HG02678 (cell line): Measurements from ENCODE around the gene CHMP4B.

Experiments used
- ATAC-seq: cut with Tn5 transposase; IDR thresholded peaks from one replicate; pipeline ENCODE4 v1.9.1; 2021; ENCODE audit warnings: mild to moderate bottlenecking, moderate library complexity; ENCODE audit not compliant: unreplicated experiment

CHMP4B gene

DNA sequence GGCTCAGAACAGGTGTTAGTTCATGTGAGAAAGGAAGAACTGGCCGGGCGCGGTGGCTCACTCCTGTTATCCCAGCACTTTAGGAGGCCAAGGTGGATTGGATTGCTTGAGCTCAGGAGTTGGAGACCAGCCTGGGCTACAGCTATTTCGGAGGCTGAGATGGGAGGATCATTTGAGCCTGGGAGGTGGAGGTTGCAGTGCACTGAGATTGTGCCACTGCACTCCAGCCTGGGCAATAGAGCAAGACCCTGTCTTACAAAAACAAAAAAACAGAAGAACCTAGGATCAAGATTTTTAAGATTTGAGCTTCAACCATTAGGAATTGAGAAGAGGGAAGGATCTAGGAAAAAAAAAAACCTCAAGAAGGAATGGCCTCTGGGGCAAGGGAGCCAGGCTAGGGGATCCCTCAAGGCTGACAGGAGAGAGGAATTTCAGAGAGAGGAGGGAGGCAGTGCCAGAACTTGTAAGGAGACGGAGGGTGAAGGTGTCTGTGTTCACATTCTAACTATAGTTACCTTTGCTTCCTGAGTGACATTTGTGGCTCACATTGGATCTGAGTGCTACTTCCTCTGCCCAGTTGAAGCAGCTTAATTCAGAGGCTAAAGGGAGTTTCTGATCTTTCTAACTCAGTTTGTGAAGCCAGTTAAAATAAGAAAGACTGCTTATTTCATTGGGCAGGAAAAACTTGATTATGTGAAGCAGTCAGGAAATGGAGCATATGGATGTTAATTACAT is 26.1 kb downstream of the CHMP4B start:
- no peak for ATAC-seq

DNA sequence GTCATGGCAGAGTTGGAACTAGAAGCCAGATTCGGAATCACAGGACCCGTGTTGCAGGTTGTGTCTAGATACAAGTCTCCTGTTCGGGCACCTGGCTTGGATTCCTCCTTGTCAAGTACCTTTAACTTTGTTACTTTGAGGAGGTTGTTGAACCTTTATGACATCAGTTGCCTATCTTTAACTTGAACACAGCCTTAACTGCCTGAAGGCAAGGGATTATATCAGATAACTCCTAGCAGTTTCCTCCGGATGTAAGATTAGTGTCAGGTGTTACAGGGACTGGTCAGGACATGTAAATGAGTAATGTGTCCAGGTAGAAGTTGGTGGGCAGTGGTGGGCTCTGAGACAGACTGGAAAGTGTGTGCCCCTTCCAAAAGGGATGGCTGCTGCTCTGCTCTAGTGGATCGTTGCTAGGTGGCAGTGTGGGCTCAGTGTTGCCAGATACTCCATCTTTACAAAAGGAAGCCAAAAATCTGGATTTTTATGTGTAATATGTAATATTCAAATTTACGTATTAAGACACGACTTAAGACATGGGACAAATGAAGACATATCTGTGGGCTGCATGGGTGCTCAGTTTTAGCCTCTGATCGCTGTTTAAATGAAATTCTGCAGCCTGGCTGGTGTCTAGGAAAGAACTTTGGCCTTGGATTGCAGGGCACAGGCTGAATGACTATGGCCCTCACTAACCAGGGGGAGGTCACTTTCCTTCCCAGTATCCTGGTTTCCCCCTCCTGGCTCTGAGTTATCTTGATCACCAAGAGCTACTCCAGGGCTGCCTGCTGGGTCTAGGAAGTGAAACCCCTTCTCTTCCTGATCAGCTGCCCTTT is 27.1 kb downstream of the CHMP4B start:
- no peak for ATAC-seq

DNA sequence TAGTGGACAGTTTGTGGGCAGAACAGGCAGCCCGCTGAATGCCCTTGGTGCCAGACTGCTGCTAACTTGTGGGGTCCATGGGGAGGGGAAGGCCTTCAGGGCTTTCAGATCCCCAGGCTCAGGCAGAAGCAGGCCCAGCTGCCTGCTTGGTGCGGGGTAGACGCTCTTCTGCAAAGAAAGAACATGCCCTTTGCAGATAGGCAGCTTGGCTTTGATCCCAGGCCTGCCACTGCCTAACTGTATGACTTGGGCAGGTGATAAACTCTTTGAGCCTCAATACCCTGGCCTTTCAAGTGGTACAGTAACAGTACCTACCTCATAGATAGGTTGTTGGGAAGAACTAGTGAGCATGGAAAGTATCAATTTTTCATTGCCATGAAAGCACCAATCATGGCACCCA is 28.4 kb downstream of the CHMP4B start:
- ATAC-seq: no peak

DNA sequence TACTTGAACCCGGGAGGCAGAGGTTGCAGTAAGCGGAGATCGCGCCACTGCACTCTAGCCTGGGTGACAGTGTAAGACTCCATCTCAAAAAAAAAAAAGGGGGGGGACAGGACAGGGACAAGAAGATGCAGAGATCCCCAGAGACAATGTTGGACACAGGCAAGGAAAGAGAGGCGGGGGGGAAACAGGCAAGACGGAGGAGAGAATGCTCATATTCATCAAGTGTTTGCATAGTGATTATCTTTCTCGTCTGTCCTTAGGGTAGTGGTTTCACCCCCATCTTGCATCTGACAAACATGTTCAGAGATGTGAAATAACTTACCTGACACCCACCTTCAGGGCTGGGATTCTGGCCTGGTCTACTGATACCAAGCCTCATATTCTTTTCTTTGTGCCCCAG is 29.0 kb downstream of the CHMP4B start:
- ATAC-seq: no peak

DNA sequence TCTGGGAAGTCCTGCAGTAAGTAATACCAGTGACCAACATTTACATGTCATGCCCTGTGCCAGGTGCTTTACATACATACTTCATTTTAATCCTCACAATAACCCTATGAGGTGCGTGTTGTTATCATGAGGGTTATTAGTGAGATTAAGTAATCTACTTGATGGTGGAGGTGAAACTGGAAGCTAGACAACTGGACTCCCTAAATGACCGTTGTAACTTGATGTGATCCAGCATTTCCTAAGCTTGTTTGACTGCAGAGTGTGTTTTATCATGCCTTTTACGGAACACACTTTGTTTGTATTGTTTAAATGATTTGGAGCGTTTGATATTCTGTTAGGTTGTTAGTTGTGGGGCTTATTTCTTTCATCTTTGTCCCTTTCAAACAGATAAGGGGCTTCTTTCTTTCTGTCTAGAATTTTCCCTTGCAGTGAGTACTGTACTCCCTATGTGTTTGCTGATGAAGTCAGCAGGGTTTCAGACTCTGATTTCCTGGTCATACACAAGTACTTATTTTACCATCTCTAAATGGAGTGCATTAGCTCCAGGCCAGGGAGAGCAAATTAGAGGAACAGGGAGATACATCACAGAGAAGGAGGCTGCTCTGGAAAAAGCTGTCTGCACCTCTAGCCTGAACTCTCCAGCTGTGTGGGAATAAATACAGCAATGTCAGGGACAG is 29.7 kb downstream of the CHMP4B start:
- no peak for ATAC-seq

DNA sequence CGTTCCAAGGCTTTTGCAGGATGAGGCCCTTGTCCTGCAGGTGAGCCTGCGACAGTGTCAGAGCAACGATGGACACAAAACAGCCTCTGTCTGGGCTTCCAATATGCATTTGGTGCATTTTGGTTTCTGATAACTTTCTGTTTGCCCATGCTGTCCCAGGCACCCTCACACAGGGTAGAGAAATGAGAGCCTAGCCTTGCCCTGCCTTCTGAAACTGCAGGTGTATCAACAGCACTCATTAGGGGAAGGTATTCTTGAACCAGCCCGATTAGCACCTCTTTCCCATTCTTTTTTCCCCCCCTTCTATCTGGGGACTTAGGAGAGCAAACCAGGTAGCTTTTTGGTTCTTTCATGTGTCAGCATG is 30.3 kb downstream of the CHMP4B start:
- ATAC-seq: no peak

DNA sequence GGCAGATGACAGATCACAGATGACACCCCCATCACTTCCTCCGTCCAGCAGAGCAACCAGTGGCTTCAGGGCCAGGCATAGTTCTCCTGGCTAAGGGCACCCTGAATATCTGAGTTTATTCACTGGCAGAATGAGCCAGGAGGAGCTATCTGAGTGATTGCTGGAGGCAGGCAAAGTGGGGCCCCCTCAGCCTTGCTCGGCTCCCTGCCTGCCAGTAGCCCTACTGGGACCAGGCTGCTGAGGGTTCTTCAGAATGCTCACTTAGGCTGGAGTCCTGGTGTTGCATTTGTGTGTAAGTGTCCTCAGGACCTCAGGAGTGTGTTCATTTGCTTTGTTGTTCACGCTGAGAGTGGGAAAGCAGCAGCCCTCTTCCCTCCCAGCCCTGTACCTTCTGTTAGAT is 31.2 kb downstream of the CHMP4B start:
- no peak for ATAC-seq

DNA sequence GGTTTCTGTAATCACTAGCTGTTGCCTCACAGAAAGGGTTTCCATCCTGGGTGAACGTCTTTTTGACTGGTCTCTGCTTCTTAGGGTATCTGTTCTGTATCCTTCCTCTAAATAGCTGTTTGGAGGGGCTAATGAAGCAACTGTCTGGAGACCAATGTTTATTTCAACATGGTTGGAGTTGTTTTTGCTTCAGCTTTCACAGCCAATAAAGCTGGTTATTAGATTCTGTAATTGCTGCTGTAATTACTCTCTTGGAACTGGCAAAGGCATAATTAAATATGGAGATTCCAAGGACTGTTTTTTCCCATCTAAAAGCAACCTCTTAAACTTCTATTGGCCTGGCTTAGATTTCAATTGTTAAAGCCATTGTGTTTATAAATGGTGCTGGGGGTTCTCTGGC is 31.9 kb downstream of the CHMP4B start:
- no peak for ATAC-seq

DNA sequence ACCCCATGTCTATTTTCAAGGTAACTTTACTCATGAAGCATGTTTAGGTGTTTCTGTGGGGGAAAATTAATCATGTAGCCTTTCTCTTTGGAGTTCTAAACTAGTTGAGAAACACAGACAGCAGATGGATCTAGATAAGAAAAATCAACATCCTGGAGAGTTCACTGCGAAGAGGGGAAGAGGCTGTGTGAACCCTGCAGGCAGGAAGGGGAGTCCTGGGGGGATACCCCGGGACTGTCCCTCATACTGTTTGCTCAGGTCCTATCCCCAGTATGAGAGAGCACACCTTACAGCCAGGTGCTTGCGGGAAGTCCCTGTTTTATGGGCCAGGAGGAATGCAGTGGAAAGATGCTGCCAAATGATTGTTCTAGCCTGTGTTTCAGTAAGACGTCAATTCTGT is 32.7 kb downstream of the CHMP4B start:
- ATAC-seq: peak; percentile 75

DNA sequence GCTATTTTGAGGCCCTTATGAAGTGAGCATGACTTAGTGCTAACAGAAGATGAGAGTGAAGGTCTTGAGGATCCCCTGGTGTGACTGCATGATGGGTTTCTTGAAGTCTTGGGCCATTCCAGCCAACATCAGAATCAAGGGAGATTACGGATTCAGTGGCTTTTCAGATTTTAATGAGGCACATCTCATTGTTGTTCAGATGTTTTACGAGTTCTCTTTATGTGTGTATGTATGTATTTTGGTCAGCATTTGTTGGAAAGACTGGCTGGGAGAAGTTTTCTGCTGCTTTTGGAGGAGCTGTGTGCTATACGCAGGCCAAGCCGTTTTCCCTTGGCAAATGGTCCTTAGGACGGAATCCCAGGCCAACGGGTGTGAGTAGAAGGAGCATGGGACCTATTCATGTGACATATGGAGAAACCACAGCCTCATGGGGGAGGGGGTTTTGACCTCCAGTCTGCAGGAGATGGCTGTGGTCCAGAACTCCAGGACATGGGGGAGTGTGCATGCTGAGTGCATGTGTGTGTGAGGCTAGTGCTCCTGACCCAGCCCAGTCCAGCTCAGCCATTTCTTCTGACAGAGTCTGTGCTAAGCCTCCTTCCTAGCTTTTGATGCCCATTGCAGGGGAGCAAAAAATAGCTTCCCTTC is 35.3 kb downstream of the CHMP4B start:
- ATAC-seq: no peak

DNA sequence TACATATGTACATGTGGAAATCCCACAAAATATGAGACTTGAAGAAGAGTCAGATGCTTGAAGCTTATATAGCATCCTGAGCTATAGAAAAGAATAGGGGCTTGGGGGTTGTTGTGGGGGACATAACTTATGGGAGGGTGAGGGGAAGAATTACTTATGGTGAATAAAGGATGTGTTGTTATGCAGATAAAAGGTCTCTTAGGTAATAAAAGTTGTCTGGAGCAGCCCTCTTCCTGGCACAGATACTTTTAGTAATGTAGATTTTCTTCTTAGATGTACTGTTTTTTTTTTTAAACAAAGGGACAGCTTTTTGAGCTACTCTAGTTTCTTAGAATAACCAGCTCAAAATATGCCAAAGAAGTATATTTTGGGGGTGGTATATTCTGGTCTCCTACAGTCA is 35.9 kb downstream of the CHMP4B start:
- ATAC-seq: no peak

DNA sequence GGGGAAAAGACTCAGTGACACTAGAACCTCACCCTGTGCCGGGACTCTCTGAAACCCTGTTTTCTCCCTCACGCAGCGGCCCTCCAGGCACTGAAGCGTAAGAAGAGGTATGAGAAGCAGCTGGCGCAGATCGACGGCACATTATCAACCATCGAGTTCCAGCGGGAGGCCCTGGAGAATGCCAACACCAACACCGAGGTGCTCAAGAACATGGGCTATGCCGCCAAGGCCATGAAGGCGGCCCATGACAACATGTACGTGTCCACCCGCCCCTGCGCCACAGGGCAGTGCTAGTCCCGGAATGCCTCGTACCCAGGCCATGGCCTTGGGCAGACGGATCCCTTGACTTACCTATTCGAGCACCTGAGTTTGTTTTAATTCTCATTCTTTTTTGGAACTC is 37.2 kb downstream of the CHMP4B start:
- no peak for ATAC-seq

DNA sequence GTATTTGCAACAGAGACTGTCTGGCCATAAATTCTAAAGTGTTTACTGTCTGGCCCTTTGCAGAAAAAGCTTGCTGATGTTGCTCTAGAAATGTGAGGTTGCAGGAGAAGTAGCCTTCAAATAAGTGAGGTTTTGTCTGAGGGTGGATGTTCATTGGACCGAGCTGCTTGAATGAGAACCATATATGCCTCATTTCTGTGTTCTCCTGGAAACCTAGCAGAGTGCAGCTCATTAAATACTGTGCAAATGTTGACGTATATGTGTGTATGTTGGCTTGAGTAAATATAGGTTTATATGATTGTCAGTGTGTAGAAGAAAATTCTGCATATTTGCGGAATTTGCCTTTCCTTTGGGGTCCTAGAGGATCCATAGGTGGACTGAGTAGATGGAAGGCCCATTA is 39.0 kb downstream of the CHMP4B start:
- no peak for ATAC-seq

DNA sequence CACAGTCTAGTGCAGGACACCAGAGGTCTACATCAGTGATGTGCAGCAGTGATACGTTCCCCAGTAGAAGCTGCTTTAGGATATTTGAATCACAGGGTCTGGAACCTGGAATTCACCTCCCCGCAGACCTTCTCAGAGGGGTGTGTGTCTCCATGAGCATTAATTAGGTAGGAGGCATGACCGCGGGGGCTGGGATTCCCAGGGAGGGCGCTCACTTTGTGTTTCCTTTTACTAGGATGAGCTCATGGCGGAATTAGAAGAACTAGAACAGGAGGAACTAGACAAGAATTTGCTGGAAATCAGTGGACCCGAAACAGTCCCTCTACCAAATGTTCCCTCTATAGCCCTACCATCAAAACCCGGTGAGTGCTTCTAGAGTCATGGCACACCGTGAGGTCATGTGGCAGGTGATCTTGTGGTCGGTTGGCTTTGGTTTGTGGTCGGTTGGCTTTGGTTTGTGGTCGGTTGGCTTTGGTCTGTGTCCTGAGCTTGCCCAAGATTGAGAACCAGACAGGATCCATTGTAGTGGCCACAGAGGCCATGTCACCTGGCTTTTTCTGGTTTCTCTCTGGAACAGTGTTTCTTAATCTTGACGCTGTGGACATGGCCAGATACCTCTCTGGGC is 40.8 kb downstream of the CHMP4B start:
- no peak for ATAC-seq

DNA sequence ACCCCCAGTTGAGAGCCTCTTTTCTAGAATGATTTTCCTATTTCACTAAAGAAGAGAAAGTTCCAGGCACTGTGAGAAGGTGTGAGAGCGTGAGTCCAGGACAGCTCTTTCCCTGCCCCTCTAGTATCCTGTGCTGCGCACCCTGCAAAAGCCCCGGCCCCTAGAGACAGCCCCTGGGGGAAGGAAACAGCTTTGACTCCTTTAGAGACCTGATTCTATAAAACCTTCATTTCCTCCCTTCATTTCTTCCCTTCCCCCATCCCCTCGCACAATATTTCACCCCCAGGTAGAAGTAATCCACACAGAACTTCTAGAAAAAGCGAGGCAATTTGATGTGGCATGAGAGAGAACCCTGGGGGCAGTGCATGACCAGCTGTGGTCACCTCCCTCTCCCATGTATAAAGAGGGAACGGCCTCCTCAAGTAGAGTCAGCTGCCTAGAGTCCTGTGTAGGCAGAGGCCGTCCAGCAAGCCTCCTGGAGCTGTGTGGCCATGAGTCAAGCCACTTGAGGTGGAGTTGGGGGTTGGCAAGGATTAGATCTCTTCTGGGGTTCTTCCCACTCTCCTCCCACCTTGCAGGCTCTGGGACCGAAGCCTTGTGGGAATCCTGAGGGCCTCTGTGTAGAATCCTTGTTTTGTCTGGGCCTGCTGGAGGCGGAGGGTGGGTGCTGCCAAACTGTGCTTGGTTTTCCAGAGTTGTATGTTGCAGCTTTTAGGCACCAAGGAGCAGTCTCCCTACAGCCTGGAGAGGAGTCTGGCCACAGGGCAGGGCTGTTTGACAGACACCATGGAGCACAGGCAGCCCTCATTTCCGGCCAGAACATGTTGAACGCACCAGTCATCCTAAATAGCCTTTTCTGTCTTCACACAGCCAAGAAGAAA is 41.7 kb downstream of the CHMP4B start:
- no peak for ATAC-seq

DNA sequence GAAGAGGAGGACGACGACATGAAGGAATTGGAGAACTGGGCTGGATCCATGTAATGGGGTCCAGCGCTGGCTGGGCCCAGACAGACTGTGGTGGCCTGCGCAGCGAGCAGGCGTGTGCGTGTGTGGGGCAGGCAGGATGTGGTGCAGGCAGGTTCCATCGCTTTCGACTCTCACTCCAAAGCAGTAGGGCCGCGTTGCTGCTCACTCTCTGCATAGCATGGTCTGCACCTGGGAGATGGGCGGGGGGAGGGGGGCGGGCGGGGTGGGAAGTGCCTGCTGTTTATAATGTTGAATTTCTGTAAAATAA is 42.3 kb downstream of the CHMP4B start:
- no peak for ATAC-seq

DNA sequence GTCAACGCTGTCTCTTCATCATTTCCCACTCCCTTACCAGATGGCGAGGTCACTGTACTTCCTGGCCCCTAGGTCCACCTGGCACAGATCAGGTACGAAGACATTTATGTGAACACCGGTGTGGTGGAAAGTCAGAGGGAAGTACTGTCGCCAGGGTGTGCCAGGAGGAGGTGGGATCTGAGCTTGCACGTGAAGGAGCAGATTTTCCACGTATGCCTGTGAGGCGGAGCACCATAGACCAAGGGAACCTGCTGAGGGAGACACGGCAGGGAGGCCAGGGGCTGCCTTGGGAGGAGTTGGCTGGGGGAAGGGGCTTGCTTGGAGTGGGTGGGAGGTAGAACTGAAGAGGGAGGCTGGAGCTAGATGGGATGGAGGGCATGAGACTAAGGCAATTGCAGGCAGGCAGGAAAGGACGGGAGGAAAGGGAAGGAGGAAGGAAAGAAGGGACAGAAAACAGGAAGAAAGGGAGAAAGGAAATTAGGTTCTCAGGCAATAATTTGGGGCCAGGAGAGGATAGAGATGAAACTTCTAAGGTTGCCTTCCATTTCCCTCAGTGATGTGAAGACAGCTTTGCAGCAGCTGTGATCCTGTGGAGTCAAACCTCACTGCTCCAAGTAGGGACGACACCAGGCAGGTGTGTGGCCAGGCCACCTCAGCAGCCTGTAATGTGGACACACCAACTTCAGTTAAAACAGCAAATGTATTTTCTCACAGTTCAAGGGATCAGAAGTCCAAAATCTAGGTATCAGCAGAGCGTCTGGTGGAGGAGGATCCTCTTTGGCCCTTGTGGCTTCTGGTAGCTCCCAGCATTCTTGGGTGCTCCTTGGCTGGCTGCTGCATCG is 46.8 kb downstream of the CHMP4B start:
- ATAC-seq: no peak

DNA sequence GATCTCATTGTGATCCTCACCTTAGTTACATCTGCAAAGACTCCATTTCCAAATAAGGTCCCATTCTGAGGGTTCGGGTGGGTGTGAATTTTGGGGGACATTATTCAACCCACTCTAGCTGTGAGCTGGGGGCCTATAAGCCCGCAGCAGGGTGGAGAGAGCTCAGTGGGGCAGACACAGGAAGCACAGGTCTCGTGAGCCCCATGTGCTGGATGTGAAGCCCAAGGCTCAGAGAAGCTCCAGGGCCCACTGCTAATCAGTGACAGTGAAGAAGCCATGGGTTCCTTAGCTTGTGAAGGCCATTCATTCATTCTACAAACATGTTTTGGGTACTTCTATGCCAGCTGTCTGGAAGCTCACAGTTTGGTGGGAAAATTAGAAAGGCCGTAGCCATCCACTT is 47.5 kb downstream of the CHMP4B start:
- no peak for ATAC-seq

DNA sequence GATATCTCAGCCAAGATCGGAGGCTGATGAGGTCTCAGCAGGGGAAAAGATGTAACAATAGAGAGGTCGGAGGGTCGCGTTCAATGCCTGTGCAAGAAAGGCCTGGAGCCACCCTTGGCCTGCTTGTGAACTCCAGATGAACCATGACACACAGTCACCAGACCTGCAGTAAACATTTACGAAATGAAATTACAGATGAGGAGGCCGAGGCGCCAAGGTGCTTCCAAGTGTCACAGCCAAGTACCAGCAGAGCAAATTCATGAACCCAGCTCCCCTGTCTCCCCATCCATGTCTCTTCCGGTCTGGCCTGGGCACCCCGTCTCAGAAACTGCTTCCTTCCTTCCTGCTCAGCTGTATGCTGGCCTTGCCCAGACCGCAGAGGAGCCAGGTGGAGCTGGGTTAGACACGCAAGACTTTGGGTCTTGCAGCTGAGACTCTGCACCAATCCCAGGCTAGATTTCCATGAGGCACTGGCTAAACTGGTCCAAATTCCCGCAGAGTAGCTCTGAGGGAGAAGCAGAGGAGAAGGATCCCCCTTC is 48.1 kb downstream of the CHMP4B start:
- ATAC-seq: peak; percentile 62
